Uterus (tissue), 4 donors: ENCODE measurements around the gene METTL26. TPM values are rescaled to one million over a fixed set of nuclear protein-coding genes. Genes with fewer than 3 reads are reported as not detected.

Source experiments
- DNase-seq, 2 donors: peaks; one replicate each; pipeline ENCODE4 v3.0.0-alpha.2; 2019 to 2020
- H3K27ac ChIP-seq, 2 donors: fragments of 200-600 bp; sonication (generic); 1 replicate in 1 of 2; 2 replicates in 1 of 2; pipeline ENCODE4 v1.5.1; 2016 to 2018
- H3K27me3 ChIP-seq, 2 donors: fragments of 200-600 bp; sonication (generic); one replicate each; pipeline ENCODE4 v1.5.1; 2018 to 2019; ENCODE audit warnings: control low read depth in 1 of 2
- H3K36me3 ChIP-seq, 2 donors: fragments of 200-600 bp; sonication (generic); one replicate each; pipeline ENCODE4 v1.5.1; 2019; ENCODE audit warnings: control low read depth in 1 of 2
- H3K4me1 ChIP-seq, 2 donors: fragments of 200-600 bp; sonication (generic); one replicate each; pipeline ENCODE4 v1.5.1; 2018 to 2019; ENCODE audit warnings: control low read depth in 1 of 2
- H3K4me3 ChIP-seq, 2 donors: fragments of 200-600 bp; sonication (generic); 1 replicate in 1 of 2; 2 replicates in 1 of 2; pipeline ENCODE4 v1.5.1; 2018 to 2019; ENCODE audit warnings: mild to moderate bottlenecking in 1 of 2
- H3K9me3 ChIP-seq, 2 donors: fragments of 200-600 bp; sonication (generic); one replicate each; pipeline ENCODE4 v1.5.1; 2019; ENCODE audit warnings: control low read depth in 1 of 2
- POLR2A ChIP-seq, 2 donors: fragments of 450-650 bp; IDR thresholded peaks; one replicate each; pipeline ENCODE4 v1.6.1; 2016; ENCODE audit warnings: antibody characterized with exemption in 2 of 2, mild to moderate bottlenecking in 1 of 2, moderate library complexity in 1 of 2
- intact Hi-C: fragments of 100-400 bp; cut with DNase I; formaldehyde crosslinking; loops from one replicate; pipeline ENCODE4 v1.15.1; 2023; ENCODE audit warnings: low total_unique reads
- total RNA-seq, 4 donors: library from RNA; depleted of rRNA in 3 of 4; stranded (reverse); fragments of >200 nt in 3 of 4; gene quantifications; one replicate each; pipeline versions ENCODE4 v1.1.0 to v1.2.4, GENCODE V29; 2014 to 2023
- TF ChIP-seq, protein P1 (sequence below), 4 experiments: fragments of 200-600 bp in 2 of 4; fragments of 450-650 bp in 2 of 4; sonication (generic) in 2 of 4; IDR thresholded peaks; one replicate each; pipeline ENCODE4 v1.5.1; 2016 to 2019; ENCODE audit warnings: antibody characterized with exemption in 4 of 4, mild to moderate bottlenecking in 2 of 4, moderate library complexity in 1 of 4
- donor health status: DM: yes; HTN: yes; CAD: no.

The METTL26 gene
- total RNA-seq, 4 donors from 2014 or later: 29.5 to 171 (median 97.1) TPM

- H3K4me1 ChIP-seq: peaks cover 0 to 13% of the 10 kb centered on the region in 2 donors
- H3K9me3 ChIP-seq: no peaks in the 10 kb centered on the region
- H3K27ac ChIP-seq: peak within 1 kb of the TSS in 1 of 2 donors; percentile 36
- peak in 1 of 2 donors; percentile 25 for DNase-seq
- no peaks in the 10 kb centered on the region for H3K36me3 ChIP-seq
- H3K4me3 ChIP-seq: no peak within 1 kb of the TSS
- intact Hi-C loops: no loop called here
- H3K27me3 ChIP-seq: no peaks in the 10 kb centered on the region
- TF ChIP-seq, protein P1, sequence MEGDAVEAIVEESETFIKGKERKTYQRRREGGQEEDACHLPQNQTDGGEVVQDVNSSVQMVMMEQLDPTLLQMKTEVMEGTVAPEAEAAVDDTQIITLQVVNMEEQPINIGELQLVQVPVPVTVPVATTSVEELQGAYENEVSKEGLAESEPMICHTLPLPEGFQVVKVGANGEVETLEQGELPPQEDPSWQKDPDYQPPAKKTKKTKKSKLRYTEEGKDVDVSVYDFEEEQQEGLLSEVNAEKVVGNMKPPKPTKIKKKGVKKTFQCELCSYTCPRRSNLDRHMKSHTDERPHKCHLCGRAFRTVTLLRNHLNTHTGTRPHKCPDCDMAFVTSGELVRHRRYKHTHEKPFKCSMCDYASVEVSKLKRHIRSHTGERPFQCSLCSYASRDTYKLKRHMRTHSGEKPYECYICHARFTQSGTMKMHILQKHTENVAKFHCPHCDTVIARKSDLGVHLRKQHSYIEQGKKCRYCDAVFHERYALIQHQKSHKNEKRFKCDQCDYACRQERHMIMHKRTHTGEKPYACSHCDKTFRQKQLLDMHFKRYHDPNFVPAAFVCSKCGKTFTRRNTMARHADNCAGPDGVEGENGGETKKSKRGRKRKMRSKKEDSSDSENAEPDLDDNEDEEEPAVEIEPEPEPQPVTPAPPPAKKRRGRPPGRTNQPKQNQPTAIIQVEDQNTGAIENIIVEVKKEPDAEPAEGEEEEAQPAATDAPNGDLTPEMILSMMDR (IDR thresholded peaks at IDR 0.05): no peak
- TF ChIP-seq POLR2A (IDR thresholded peaks at IDR 0.05): no peak
These were observed 5.2 kb downstream of the METTL26 start, which contains the start of gene WFIKKN1 for GRCh38 chr16:630815-631405. Gene WFIKKN1 (plus strand): TSS chr16:630985. CDS start chr16:631254, 269 bp downstream.

- Histone ChIP-seq H3K9me3 (no peaks in the 10 kb centered on the region), H3K4me3 (no peak overlapping the region), H3K4me1 (peaks cover 0 to 13% of the 10 kb centered on the region in 2 donors), H3K27ac (peak overlapping the region in 1 of 2 donors; percentile 36), H3K27me3 (no peaks in the 10 kb centered on the region), H3K36me3 (no peaks in the 10 kb centered on the region)
- TF ChIP-seq POLR2A (IDR thresholded peaks at IDR 0.05): no peak
- TF ChIP-seq, protein P1 (IDR thresholded peaks at IDR 0.05): no peak
- intact Hi-C loops: no loop called here
- peak in 1 of 2 donors; percentile 25 for DNase-seq
These were observed 5.8 kb downstream of the METTL26 start for GRCh38 chr16:630249-630814.

DNA sequence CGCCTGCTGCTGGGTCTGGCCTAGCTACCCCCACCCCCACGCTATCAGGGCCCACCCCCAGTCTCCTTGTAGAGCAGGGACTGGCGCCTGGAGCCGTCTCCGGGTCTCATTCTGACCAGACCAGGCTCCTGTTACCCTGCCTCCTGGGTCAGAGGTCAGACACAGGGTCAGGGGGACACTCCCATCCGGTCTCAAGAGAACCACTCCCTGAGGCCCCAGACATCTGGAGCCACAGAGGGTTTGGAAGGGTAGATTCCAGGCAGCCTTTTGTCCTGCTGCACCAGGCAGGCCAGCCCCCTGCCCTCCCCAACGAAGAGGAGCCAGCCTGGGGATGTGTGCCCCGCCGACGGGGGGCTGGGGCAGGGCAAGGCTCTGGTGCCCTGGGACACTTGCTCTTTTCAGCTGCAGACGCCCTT, 6.3 kb downstream of the METTL26 start:
- DNase-seq: peak in 1 of 2 donors; percentile 38
- Histone ChIP-seq H3K4me1 (peaks cover 0 to 13% of the 10 kb centered on the region in 2 donors), H3K9me3 (no peaks in the 10 kb centered on the region), H3K4me3 (no peak overlapping the region), H3K36me3 (no peaks in the 10 kb centered on the region), H3K27ac (peak overlapping the region in 1 of 2 donors; percentile 36), H3K27me3 (no peaks in the 10 kb centered on the region)
- intact Hi-C loops: no loop called here
- no peak for TF ChIP-seq POLR2A (IDR thresholded peaks at IDR 0.05)
- TF ChIP-seq, protein P1 (IDR thresholded peaks at IDR 0.05): no peak

GRCh38 chr16:629185-629832, 6.8 kb downstream of the METTL26 start:
- peak overlapping the region in 1 of 2 donors; percentile 36 for H3K27ac ChIP-seq
- DNase-seq: peak; percentile 23 to 27

More at GRCh38 chr16:629185-629832, 6.8 kb downstream of the METTL26 start:
- TF ChIP-seq POLR2A (IDR thresholded peaks at IDR 0.05): no peak
- TF ChIP-seq, protein P1 (IDR thresholded peaks at IDR 0.05): no peak
- intact Hi-C loops: no loop called here
- Histone ChIP-seq H3K27me3 (no peaks in the 10 kb centered on the region), H3K9me3 (no peaks in the 10 kb centered on the region), H3K36me3 (no peaks in the 10 kb centered on the region), H3K4me1 (peaks cover 0 to 13% of the 10 kb centered on the region in 2 donors), H3K4me3 (no peak overlapping the region)
